SK-N-SH treated with all-trans-retinoic acid at 6 μM for 48 hours (cell line): ENCODE data around the gene GRIA3.

ENCODE experiments used
- ARNTL ChIP-seq: fragments of 450-650 bp; formaldehyde crosslinking; IDR thresholded peaks from 2 replicates; pipeline ENCODE4 v1.5.0; 2020; ENCODE audit warnings: low read depth, mild to moderate bottlenecking, moderate library complexity, borderline replicate concordance
- GLIS3 ChIP-seq: fragments of 250-450 bp; sonication (Bioruptor Pico); IDR thresholded peaks from 2 replicates; pipeline ENCODE4 v1.5.0; 2020; ENCODE audit warnings: mild to moderate bottlenecking, moderate library complexity
- OSR1 ChIP-seq: fragments of 250-450 bp; sonication (Bioruptor Pico); IDR thresholded peaks from 2 replicates; pipeline ENCODE4 v1.8.0; 2022; ENCODE audit warnings: moderate library complexity, mild to moderate bottlenecking, inconsistent platforms
- RARB ChIP-seq: fragments of 250-450 bp; sonication (Bioruptor Pico); IDR thresholded peaks from 2 replicates; pipeline ENCODE4 v1.8.0; 2021; ENCODE audit warnings: mild to moderate bottlenecking, moderate library complexity
- ZFP3 ChIP-seq: fragments of 250-450 bp; sonication (Bioruptor Pico); IDR thresholded peaks from 2 replicates; pipeline ENCODE4 v1.5.0; 2020; ENCODE audit warnings: mild to moderate bottlenecking, moderate library complexity
- ZFP30 ChIP-seq: fragments of 450-650 bp; formaldehyde crosslinking; IDR thresholded peaks from 2 replicates; pipeline ENCODE4 v1.5.0; 2022; ENCODE audit warnings: mild to moderate bottlenecking, moderate library complexity
- ZNF565 ChIP-seq: fragments of 450-650 bp; formaldehyde crosslinking; conservative IDR thresholded peaks from 2 replicates; pipeline ENCODE4 v1.5.0; 2020; ENCODE audit warnings: low read depth, mild to moderate bottlenecking, moderate library complexity

DNA sequence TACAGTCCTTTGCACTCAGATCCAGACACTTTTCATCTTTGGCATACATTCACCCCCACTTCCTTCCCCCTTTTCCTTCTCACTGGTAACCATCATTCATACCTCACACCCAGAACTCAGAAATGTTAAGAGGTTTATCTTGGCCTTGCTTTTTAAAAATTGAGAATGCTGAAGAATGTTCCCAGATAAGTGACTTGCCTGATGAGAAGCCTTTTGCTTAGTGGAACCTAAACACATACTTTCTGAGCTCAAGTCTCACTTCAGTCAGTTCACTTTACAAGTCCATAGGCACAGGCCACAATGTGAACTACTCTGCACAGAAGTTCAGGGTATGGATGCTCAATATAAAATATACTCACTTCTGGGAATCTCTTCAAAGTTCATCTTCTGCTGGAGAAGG, 129.4 kb downstream of the GRIA3 start:
- no peak for TF ChIP-seq ZFP3 (CRISPR knock-in tag)
- no peak for TF ChIP-seq RARB (CRISPR knock-in tag)
- no peak for TF ChIP-seq ARNTL (CRISPR knock-in tag)
- TF ChIP-seq ZNF565 (CRISPR knock-in tag): no peak
- no peak for TF ChIP-seq OSR1 (CRISPR knock-in tag)
- TF ChIP-seq ZFP30 (CRISPR knock-in tag): no peak
- no peak for TF ChIP-seq GLIS3 (CRISPR knock-in tag)
